Measurements from ENCODE around the gene AFMID. TPM values are rescaled to one million over a fixed set of nuclear protein-coding genes. Genes with fewer than 3 reads are reported as not detected.

AFMID gene
- total and polyA plus RNA-seq, 2 donors (not counting 1 experiment from before 2014, with no cell fraction given), result 18.2 to 24.8 TPM

- intact Hi-C loops (cut with micrococcal nuclease), result loop anchor here (10.0 kb wide), 1 partner anchor 1697 kb away; the partner anchor contains the start of gene CBX4
- ATAC-seq (ENCODE audit: low read depth) (peak; percentile 4), DNase-seq (peak; percentile 72)
- H3K9me3 Mint-ChIP-seq (ENCODE audit: insufficient read depth), result no peaks in the 10 kb centered on the region
- Histone ChIP-seq H4K20me1 (ENCODE audit: control insufficient read depth, insufficient read depth, low read length, poor library complexity, severe bottlenecking) (peaks cover 54% of the 10 kb centered on the region), H3K9me3 (ENCODE audit: control extremely low read depth in 1 of 3, control insufficient read depth in 2 of 3, insufficient read depth in 1 of 3, low read length in 2 of 3) (peaks cover 0 to 10% (median 0%) of the 10 kb centered on the region in 3 donors), H2AFZ (ENCODE audit: insufficient read depth, low read depth, low read length, poor library complexity, severe bottlenecking) (no peak overlapping the region), H3K27me3 (replicated peaks in 1 of 4; ENCODE audit: control extremely low read depth in 1 of 4, control insufficient read depth in 3 of 4, insufficient read depth in 4 of 4, low read length in 3 of 4) (no peaks in the 10 kb centered on the region), H3K4me3 (ENCODE audit: control extremely low read depth in 1 of 5, extremely low read depth in 1 of 5, insufficient read depth in 1 of 5, low read depth in 2 of 5, low read length in 4 of 5) (peak overlapping the region in 1 of 5 experiments; percentile 7), H3K9ac (ENCODE audit: low read length) (peak overlapping the region; percentile 42), H3K4me2 (replicated peaks; ENCODE audit: low read depth, low read length, poor library complexity, severe bottlenecking) (peak overlapping the region; percentile 57), H3K27ac (ENCODE audit: low read length in 2 of 2) (peak overlapping the region; percentile 48 to 62), H3K36me3 (replicated peaks in 1 of 2; ENCODE audit: control extremely low read depth in 1 of 2, control insufficient read depth in 1 of 2, extremely low read depth in 1 of 2, insufficient read depth in 2 of 2, low read length in 1 of 2) (peaks cover 0 to 76% of the 10 kb centered on the region in 2 experiments), H3K4me1 (ENCODE audit: control insufficient read depth in 2 of 2, insufficient read depth in 2 of 2, low read length in 2 of 2) (peaks cover 74 to 95% of the 10 kb centered on the region in 2 donors), H3K79me2 (ENCODE audit: control insufficient read depth, insufficient read depth, low read length) (peaks cover 43% of the 10 kb centered on the region)
- WGBS (ENCODE audit: insufficient coverage), result 56% methylated on average over 15 of the region's 26 CpGs
- peak overlapping the region; percentile 87 for H3K27ac Mint-ChIP-seq
- TF ChIP-seq EZH2 (IDR thresholded peaks at IDR 0.05; ENCODE audit: borderline replicate concordance, insufficient read depth, low read depth, low read length, poor library complexity, severe bottlenecking), result no peak
- TF ChIP-seq CTCF (IDR thresholded peaks at IDR 0.05), result peak; percentile 47
- peak overlapping the region; percentile 54 for H3K4me3 Mint-ChIP-seq
- no peaks in the 10 kb centered on the region for H3K27me3 Mint-ChIP-seq
- peaks cover 82% of the 10 kb centered on the region for H3K4me1 Mint-ChIP-seq
- ChIA-PET POLR2A (interaction anchor here (0.5 to 22.6 kb wide), 9 partner anchors 9 to 1696 kb away, joined by 3 to 432 read pairs (median 4); partner anchors contain the start of genes SYNGR2, TK1, TMC6 and TMC8), CTCF (interaction anchor here (0.7 to 14.1 kb wide), 13 partner anchors 10 to 112 kb away, joined by 3 to 357 read pairs (median 17); partner anchors contain the start of genes C17orf99, SYNGR2, TK1 and TMC6)
These were observed 49.6 kb upstream of the AFMID start for GRCh38 chr17:78137392-78138203.
